RWPE1 (cell line): ENCODE results near the gene PRSS57.

ENCODE experiments used
- CTCF ChIA-PET: fragments of 350-600 bp; sonication (Branson Sonifier 250); formaldehyde crosslinking; extraction: SDS; loops from one replicate; lab custom pipeline; 2021; lab: Yijun Ruan, JAX
- POLR2A ChIA-PET: fragments of 400-600 bp; formaldehyde crosslinking; extraction: SDS; loops from one replicate; lab custom pipeline; 2020; ENCODE audit warnings: antibody characterized with exemption; ENCODE audit not compliant: low non-redundant PET; lab: Yijun Ruan, JAX
- DNase-seq: peaks from one replicate; pipeline ENCODE4 v3.0.0; 2012; ENCODE audit warnings: low spot score
- H3K27ac ChIP-seq: fragments of 450-650 bp; 2 replicates; pipeline ENCODE4 v1.5.1; 2017
- TF ChIP-seq, protein P1 (sequence below): fragments of 450-650 bp; conservative IDR thresholded peaks from 2 replicates; pipeline ENCODE4 v1.5.1; 2017; ENCODE audit warnings: low read depth, mild to moderate bottlenecking

PRSS57 gene

GRCh38 chr19:664913-665443 lies 30.3 kb downstream of the PRSS57 start:
- peak overlapping the region; percentile 99 for H3K27ac ChIP-seq
- DNase-seq: peak; percentile 78
- POLR2A ChIA-PET: no interaction called here
- TF ChIP-seq, protein P1, sequence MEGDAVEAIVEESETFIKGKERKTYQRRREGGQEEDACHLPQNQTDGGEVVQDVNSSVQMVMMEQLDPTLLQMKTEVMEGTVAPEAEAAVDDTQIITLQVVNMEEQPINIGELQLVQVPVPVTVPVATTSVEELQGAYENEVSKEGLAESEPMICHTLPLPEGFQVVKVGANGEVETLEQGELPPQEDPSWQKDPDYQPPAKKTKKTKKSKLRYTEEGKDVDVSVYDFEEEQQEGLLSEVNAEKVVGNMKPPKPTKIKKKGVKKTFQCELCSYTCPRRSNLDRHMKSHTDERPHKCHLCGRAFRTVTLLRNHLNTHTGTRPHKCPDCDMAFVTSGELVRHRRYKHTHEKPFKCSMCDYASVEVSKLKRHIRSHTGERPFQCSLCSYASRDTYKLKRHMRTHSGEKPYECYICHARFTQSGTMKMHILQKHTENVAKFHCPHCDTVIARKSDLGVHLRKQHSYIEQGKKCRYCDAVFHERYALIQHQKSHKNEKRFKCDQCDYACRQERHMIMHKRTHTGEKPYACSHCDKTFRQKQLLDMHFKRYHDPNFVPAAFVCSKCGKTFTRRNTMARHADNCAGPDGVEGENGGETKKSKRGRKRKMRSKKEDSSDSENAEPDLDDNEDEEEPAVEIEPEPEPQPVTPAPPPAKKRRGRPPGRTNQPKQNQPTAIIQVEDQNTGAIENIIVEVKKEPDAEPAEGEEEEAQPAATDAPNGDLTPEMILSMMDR: peak; percentile 95
- CTCF ChIA-PET: no interaction called here

GRCh38 chr19:663682-664117 lies 31.6 kb downstream of the PRSS57 start:
- TF ChIP-seq, protein P1: no peak
- ChIA-PET POLR2A (interaction anchor here (1.4 kb wide), 1 partner anchor 14 kb away, joined by 3 read pairs; no protein-coding TSS in a partner anchor), CTCF (interaction anchor here (0.8 to 1.7 kb wide), 2 partner anchors 13 to 70 kb away, joined by 3 to 7 read pairs; no protein-coding TSS in a partner anchor)
- H3K27ac ChIP-seq: peak overlapping the region; percentile 99
- DNase-seq: no peak

DNA sequence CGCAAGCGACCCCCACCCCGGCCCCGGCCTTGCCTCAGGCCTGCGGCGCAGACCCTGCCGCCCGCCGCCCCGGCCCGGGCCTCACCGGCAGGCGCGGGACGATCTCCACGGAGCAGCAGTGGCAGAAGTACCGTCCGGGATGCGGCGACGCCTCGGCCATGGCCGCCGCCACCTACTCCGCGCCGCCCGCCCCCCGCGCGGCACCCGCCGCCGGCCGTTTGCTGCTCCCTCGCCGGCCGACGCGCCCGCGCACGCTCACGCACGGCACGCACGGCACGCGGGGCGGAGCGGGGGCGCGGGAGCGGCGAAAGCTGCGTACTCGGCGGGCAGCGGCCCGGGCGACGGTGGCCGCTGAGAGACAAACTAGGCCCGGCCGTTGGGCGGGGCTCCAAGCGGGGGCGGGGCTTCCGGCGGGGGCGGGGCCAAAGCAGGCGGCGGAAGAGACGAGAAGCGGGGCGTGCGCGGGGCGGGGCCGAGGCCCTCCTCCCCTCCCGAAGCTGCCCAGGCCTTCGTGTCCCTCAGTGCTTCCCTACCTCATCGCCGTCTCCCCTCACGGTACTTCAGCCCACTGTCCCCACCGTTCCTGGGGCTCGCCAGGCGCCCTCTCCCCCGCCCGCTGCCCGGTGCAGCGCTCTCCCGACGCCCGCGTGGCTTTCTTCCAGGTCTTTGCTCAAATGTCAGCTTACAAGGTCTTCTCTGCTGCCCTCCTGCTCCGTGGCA lies 32.1 kb downstream of the PRSS57 start, which contains the start of gene RNF126:
TSS of gene RNF126 (minus strand) at position 253 of the 720 bp plus-strand sequence. CDS start at position 160, 93 bp downstream.
- ChIA-PET CTCF (interaction anchor here (0.8 to 1.7 kb wide), 2 partner anchors 14 to 71 kb away, joined by 3 to 7 read pairs; no protein-coding TSS in a partner anchor), POLR2A (interaction anchor here (1.4 kb wide), 1 partner anchor 15 kb away, joined by 3 read pairs; no protein-coding TSS in a partner anchor)
- peak within 1 kb of the TSS; percentile 99 for H3K27ac ChIP-seq
- DNase-seq: peak; percentile 81
- TF ChIP-seq, protein P1: no peak

DNA sequence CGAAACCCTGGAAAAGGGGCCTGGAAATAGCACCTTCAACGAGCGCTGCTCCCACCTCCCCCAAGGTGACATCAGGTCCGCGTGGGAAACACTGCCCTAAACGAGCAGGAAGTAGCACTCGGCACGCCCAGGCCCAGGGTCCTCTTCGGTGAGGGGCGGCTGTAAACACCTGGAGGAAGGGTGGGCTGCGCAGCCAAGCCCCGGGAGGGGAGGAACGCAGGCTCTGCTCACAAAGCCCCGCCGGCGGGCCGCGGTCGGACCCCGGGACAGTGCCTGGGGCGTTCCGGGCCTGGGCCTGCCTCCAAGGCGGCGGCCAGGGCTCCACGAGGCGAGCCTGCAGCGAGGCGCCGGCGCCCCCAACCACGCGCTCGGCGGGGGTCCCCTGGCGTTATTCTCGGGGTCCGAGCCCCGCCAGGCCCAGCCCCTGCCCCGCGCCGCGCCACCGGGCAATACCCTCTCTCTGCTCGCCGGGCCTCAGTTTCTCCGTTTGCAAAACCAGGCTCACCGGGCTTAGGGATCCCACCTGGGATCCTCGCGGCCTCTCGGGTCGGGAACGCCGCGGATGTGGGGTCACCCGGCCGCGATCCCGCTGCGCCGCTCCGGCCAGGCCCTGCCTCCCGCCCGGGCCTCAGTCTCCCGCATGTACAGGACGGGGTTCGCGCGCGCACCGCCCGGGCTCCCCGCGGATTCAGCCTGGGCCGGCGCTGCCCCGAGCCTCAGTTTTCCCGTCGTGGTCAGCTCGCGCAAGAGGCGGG lies 32.9 kb downstream of the PRSS57 start:
- ChIA-PET CTCF (interaction anchor here (1.7 kb wide), 1 partner anchor 72 kb away, joined by 7 read pairs; no protein-coding TSS in a partner anchor), POLR2A (no interaction called here)
- H3K27ac ChIP-seq: peak overlapping the region; percentile 99
- TF ChIP-seq, protein P1: no peak
- DNase-seq: peak; percentile 45

DNA sequence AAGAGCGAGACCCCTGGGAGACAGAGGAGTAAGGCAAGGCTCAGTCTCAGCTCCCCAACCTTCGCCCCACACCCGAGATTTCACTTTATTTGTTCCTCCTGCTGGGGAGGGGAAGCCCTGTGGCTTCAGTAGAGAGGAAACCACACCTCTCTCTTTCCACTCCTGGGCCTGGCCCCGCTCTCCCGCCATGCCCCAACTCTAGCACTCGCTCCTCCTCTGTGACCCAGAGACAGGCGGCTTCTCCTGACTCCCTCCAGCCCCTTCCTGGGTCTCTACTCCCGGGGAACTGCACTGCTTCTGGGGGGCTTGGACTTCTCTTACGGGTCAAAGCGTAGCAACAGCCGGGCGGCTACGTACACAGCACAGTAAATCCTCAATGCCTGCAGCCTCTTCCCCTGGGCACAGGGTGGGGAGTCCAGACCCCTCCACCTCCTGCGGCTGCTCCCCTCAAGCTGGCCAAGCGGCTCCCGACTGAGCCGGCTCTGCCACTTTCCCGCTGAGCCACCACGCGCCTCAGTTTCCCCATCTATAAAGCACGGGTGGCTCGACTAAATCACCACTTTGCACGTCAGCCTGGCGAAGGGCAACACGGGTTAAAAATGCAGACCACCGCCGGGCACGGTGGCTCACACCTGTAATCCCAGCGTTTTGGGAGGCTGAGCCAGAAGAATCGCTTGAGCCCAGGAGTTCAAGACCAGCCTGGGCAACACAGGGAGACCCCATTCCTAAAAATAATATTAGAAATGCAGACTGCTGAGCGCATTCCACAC lies 33.6 kb downstream of the PRSS57 start:
- DNase-seq: peak; percentile 31
- ChIA-PET CTCF (interaction anchor here (0.6 kb wide), 1 partner anchor 30 kb away, joined by 4 read pairs; no protein-coding TSS in a partner anchor), POLR2A (no interaction called here)
- TF ChIP-seq, protein P1: no peak
- peak overlapping the region; percentile 99 for H3K27ac ChIP-seq
